Chondrocyte (in vitro differentiated cells): ENCODE results near the gene MAP2K6. TPM values are rescaled to one million over a fixed set of nuclear protein-coding genes. Genes with fewer than 3 reads are reported as not detected.

Experiments used
- DNase-seq: peaks from one replicate; pipeline ENCODE4 v3.0.0; 2021; ENCODE audit warnings: mixed read lengths, low spot score
- H3K27ac Mint-ChIP-seq: one replicate; pipeline ENCODE4 v1.8.0; 2021; ENCODE audit warnings: mild to moderate bottlenecking, moderate library complexity, mixed read lengths; ENCODE audit not compliant: unreplicated experiment
- H3K27me3 Mint-ChIP-seq: 2 replicates; pipeline ENCODE4 v1.8.0; 2021; ENCODE audit warnings: low read depth, mixed read lengths
- H3K36me3 Mint-ChIP-seq: 2 replicates; pipeline ENCODE4 v1.8.0; 2021; ENCODE audit warnings: low read depth, mixed read lengths
- H3K4me1 Mint-ChIP-seq: 2 replicates; pipeline ENCODE4 v1.8.0; 2021; ENCODE audit warnings: low read depth, mild to moderate bottlenecking, mixed read lengths
- H3K4me3 Mint-ChIP-seq: one replicate; pipeline ENCODE4 v1.8.0; 2021; ENCODE audit warnings: mild to moderate bottlenecking, moderate library complexity, mixed read lengths; ENCODE audit not compliant: unreplicated experiment
- H3K9me3 Mint-ChIP-seq: 2 replicates; pipeline ENCODE4 v1.8.0; 2021; ENCODE audit warnings: low read depth, mixed read lengths
- total RNA-seq: library from RNA; stranded (reverse); gene quantifications from 3 replicates; pipeline ENCODE4 v1.2.1, GENCODE V29; 2021
- TF ChIP-seq, protein P1 (sequence below): fragments of 200-600 bp; sonication (generic); IDR thresholded peaks from 2 replicates; pipeline ENCODE4 v1.5.0; 2021; ENCODE audit warnings: antibody characterized with exemption, mild to moderate bottlenecking, moderate library complexity

MAP2K6 gene
- total RNA-seq, 1 donor from 2014 or later: 0.75 TPM

DNA sequence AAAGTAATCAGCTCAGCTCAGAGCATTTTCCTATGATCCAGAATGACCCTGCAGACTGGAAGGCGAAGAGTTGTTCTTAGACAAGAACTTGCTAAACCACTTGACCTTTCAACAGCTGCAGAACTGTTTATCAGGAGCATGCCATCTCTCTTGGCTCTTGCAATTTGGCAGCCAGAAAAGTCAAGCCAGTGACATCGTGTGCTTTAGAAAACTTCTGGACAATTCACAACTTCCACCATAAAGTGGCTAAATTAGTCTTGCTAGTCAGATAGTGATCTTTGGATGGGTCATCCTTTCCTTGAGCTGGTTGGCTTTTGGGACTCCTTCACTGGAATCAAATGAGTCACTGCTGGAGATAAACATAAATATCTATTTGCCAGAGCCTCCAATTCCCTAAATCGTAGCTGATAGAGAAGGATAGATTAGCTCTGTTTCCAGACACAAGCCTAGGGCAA, 146.5 kb downstream of the MAP2K6 start:
- no peak overlapping the region for H3K4me3 Mint-ChIP-seq
- H3K4me1 Mint-ChIP-seq: no peaks in the 10 kb centered on the region
- no peaks in the 10 kb centered on the region for H3K36me3 Mint-ChIP-seq
- H3K27me3 Mint-ChIP-seq: peaks cover 8% of the 10 kb centered on the region
- no peaks in the 10 kb centered on the region for H3K9me3 Mint-ChIP-seq
- H3K27ac Mint-ChIP-seq: no peak overlapping the region
- DNase-seq: no peak
- TF ChIP-seq, protein P1, sequence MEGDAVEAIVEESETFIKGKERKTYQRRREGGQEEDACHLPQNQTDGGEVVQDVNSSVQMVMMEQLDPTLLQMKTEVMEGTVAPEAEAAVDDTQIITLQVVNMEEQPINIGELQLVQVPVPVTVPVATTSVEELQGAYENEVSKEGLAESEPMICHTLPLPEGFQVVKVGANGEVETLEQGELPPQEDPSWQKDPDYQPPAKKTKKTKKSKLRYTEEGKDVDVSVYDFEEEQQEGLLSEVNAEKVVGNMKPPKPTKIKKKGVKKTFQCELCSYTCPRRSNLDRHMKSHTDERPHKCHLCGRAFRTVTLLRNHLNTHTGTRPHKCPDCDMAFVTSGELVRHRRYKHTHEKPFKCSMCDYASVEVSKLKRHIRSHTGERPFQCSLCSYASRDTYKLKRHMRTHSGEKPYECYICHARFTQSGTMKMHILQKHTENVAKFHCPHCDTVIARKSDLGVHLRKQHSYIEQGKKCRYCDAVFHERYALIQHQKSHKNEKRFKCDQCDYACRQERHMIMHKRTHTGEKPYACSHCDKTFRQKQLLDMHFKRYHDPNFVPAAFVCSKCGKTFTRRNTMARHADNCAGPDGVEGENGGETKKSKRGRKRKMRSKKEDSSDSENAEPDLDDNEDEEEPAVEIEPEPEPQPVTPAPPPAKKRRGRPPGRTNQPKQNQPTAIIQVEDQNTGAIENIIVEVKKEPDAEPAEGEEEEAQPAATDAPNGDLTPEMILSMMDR: no peak

GRCh38 chr17:69561462-69561861, 147.0 kb downstream of the MAP2K6 start:
- TF ChIP-seq, protein P1: no peak
- peaks cover 8% of the 10 kb centered on the region for H3K27me3 Mint-ChIP-seq
- no peaks in the 10 kb centered on the region for H3K36me3 Mint-ChIP-seq
- DNase-seq: no peak
- H3K27ac Mint-ChIP-seq: no peak overlapping the region
- H3K4me1 Mint-ChIP-seq: no peaks in the 10 kb centered on the region
- no peaks in the 10 kb centered on the region for H3K9me3 Mint-ChIP-seq
- H3K4me3 Mint-ChIP-seq: no peak overlapping the region

- no peak overlapping the region for H3K4me3 Mint-ChIP-seq
- peaks cover 6% of the 10 kb centered on the region for H3K4me1 Mint-ChIP-seq
- H3K9me3 Mint-ChIP-seq: no peaks in the 10 kb centered on the region
- H3K27me3 Mint-ChIP-seq: peaks cover 17% of the 10 kb centered on the region
- H3K27ac Mint-ChIP-seq: no peak overlapping the region
- no peak for DNase-seq
- no peaks in the 10 kb centered on the region for H3K36me3 Mint-ChIP-seq
- TF ChIP-seq, protein P1: no peak
Measured at GRCh38 chr17:69565447-69565846, 150.9 kb downstream of the MAP2K6 start.

DNA sequence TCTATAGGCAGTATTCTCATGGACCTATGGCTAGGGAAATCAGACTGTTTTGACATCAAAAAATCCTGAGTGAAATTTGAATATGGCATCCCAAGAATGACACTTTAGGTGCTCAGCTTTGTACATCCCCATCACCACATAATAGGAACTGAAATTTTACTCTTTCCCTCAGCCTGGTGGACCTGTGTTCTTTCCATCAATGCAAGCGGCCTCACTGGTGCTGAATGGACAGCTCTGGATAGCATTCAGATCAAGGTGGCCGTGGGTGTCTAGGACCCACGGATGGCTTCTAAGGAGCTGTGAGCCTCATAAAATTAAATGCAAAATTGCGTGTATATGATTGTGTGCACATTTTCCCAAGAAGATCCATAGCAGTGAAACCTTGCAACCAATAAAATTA, 152.6 kb downstream of the MAP2K6 start:
- TF ChIP-seq, protein P1: no peak
- no peak overlapping the region for H3K27ac Mint-ChIP-seq
- H3K9me3 Mint-ChIP-seq: no peaks in the 10 kb centered on the region
- no peaks in the 10 kb centered on the region for H3K36me3 Mint-ChIP-seq
- H3K4me3 Mint-ChIP-seq: no peak overlapping the region
- H3K27me3 Mint-ChIP-seq: peaks cover 17% of the 10 kb centered on the region
- DNase-seq: no peak
- H3K4me1 Mint-ChIP-seq: peaks cover 6% of the 10 kb centered on the region

DNA sequence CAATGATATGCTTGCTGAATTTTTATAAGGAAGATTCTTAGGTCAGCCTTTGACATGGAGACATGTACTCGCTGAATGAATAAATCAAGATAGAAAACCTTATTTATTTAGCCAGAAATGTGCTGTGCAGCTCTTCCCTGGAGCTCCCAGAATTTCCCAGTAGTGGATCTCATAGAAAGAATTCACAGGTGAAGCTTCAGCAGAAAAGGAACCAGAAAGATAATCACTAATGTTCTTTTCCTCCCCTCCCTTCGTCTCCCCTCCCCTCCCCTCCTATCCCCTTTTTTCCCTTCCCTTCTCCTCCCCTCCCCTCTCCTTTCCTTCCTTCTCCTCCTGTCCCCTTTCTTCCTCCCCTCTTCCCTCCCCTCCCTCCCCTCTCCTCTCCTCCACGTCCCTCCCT, 158.2 kb downstream of the MAP2K6 start:
- DNase-seq: no peak
- TF ChIP-seq, protein P1: no peak
- no peaks in the 10 kb centered on the region for H3K9me3 Mint-ChIP-seq
- H3K27me3 Mint-ChIP-seq: peaks cover 5% of the 10 kb centered on the region
- no peak overlapping the region for H3K4me3 Mint-ChIP-seq
- peaks cover 32% of the 10 kb centered on the region for H3K4me1 Mint-ChIP-seq
- no peaks in the 10 kb centered on the region for H3K36me3 Mint-ChIP-seq
- H3K27ac Mint-ChIP-seq: no peak overlapping the region
